ENCODE data around the gene MZT2B.
"Not testable (repeated sequence)": the region's sequence is repeated elsewhere in the genome, so short reads cannot be mapped to it uniquely, and the experiment has no call there.

Gene MZT2B

DNA sequence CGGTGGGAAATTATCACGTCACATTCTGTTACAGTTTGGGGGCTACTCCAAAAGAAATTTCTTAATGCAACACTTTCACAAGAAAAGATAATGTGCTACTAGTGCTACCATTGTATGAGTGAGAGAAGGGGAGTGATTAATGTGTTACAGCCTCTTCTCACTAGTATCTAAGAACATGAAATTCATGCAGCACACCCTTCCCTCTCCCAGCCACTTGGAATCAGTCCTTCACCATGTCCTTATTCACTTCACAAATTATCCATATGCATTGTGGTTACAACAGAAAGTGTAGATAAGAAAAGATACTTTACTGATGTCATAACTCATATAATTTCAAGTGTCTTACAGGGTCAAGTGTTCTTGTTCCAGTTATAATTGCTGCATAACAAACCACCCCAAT is 37.1 kb downstream of the MZT2B start:
- not testable (repeated sequence) for ATAC-seq, H3K4me3 Mint-ChIP-seq, H3K4me1 Mint-ChIP-seq, H3K9me3 Mint-ChIP-seq, DNase-seq, H3K27ac Mint-ChIP-seq
- peaks cover 22% of the 10 kb centered on the region for H3K27me3 Mint-ChIP-seq

DNA sequence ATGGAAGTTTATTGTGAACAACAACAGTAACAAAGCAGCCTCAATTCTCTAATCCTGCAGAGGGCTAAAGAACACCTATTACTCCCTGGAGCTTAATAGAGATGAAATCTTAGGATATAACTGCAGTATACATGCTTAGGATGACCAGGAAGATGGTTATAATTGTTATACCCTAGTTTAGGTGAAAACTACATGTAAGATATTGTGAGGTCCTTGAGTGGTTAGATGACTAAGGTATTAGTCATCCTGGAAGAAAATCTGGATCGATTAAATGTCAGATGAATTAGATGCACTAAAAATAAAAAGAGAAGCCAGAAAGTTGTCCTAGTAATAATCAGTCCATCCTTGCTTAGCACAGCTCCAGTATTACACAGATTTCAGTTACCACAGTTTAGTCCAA is 38.4 kb downstream of the MZT2B start:
- H3K27me3 Mint-ChIP-seq = peaks cover 22% of the 10 kb centered on the region
- H3K4me1 Mint-ChIP-seq, H3K4me3 Mint-ChIP-seq, H3K27ac Mint-ChIP-seq, H3K9me3 Mint-ChIP-seq, DNase-seq, ATAC-seq: not testable (repeated sequence)

GRCh38 chr2:130222523-130222922 is 40.5 kb downstream of the MZT2B start:
- H3K9me3 Mint-ChIP-seq, DNase-seq, H3K27ac Mint-ChIP-seq, H3K4me1 Mint-ChIP-seq, H3K4me3 Mint-ChIP-seq, ATAC-seq: not testable (repeated sequence)
- peaks cover 14% of the 10 kb centered on the region for H3K27me3 Mint-ChIP-seq

- DNase-seq, ATAC-seq, H3K4me1 Mint-ChIP-seq, H3K4me3 Mint-ChIP-seq, H3K9me3 Mint-ChIP-seq, H3K27ac Mint-ChIP-seq: not testable (repeated sequence)
- H3K27me3 Mint-ChIP-seq = peaks cover 21% of the 10 kb centered on the region
These were observed 45.9 kb downstream of the MZT2B start for GRCh38 chr2:130228005-130228404.

GRCh38 chr2:130228467-130229160 is 46.6 kb downstream of the MZT2B start:
- H3K4me3 Mint-ChIP-seq, DNase-seq, H3K9me3 Mint-ChIP-seq, H3K4me1 Mint-ChIP-seq, H3K27ac Mint-ChIP-seq: not testable (repeated sequence)
- peaks cover 21% of the 10 kb centered on the region for H3K27me3 Mint-ChIP-seq
- peak; percentile 64 for ATAC-seq

DNA sequence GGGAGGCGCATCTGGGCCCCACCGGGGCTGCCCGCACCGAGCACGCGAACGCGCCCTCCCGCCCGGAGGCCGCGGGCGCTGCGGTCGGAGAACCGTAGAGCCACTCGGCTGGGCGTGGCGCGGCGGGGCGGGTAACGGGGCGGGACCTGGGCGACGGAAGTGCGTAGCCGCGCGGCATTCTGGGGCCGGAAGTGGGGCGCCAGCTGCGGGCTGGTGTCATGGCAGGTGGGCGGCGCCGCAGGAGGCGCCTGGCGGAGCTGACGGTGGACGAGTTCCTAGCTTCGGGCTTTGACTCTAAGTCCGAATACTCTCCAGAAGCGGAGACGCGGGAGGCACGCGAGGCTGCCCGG is 47.1 kb downstream of the MZT2B start:
- peaks cover 25% of the 10 kb centered on the region for H3K27me3 Mint-ChIP-seq
- H3K4me1 Mint-ChIP-seq, H3K27ac Mint-ChIP-seq, H3K9me3 Mint-ChIP-seq: not testable (repeated sequence)
- DNase-seq = peak; percentile 13 to 41
- peak; percentile 78 for ATAC-seq
- H3K4me3 Mint-ChIP-seq = peak overlapping the region; percentile 29 to 33

GRCh38 chr2:130230376-130230775 is 48.3 kb downstream of the MZT2B start:
- H3K27ac Mint-ChIP-seq, H3K4me1 Mint-ChIP-seq, DNase-seq, H3K9me3 Mint-ChIP-seq, ATAC-seq, H3K4me3 Mint-ChIP-seq: not testable (repeated sequence)
- peaks cover 29% of the 10 kb centered on the region for H3K27me3 Mint-ChIP-seq

DNA sequence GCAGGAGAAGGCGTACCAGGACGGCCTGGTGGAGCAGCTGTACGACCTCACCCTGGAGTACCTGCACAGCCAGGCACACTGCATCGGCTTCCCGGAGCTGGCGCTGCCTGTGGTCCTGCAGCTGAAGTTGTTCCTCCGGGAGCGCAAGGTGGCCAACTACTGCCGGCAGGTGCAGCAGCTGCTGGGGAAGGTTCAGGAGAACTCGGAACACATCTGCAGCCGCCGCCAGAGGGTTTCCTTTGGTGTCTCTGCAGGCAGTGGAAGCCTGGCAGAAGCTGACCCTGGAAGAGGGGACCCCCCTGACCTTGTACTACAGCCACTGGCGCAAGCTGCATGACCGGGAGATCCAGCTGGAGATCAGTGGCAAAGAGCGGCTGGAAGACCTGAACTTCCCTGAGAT is 48.8 kb downstream of the MZT2B start:
- peaks cover 29% of the 10 kb centered on the region for H3K27me3 Mint-ChIP-seq
- H3K9me3 Mint-ChIP-seq, H3K27ac Mint-ChIP-seq, DNase-seq, ATAC-seq, H3K4me1 Mint-ChIP-seq, H3K4me3 Mint-ChIP-seq: not testable (repeated sequence)

DNA sequence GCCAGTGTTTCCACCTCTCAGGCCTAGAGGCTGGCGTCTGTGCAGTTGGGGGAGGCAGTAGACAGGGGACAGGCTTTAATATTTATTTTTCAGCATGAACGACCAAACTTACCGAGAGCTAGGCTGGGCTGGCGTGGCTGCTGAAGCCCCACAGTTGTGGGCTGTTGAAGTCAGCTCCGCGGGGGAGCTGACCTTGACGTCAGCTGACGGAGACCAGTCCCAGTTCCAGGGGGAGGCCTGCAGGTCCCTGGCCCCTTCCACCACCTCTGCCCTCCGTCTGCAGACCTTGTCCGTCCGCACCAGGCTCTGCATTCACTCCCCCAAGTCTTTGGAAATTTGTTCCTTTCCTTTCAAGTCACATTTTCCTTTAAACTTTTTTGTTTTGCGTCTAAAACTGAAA is 49.6 kb downstream of the MZT2B start:
- Mint-ChIP-seq H3K4me3 (no peak overlapping the region), H3K27ac (no peak overlapping the region), H3K9me3 (peaks cover 0 to 7% of the 10 kb centered on the region in 2 donors), H3K27me3 (peaks cover 33% of the 10 kb centered on the region), H3K4me1 (no peaks in the 10 kb centered on the region)
- ATAC-seq (no peak), DNase-seq (no peak)

DNA sequence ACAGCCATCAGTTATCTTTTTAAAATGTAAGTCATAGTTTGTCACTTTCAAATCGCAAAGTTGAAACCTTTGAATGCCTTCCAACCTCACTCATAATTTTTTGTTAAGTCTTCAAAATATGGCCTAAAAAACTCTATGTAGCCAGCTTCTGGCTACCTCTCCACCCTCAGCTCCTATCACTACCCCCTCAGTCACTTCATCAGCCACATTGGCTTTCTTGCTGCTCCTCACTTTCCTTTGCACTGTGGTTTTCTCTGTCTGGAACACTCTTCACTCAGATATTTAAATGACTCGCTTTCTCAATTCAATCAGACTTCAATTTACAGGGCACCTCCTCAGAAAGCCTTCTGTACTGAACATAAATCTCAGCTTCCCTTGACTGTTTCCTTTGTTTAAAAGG is 51.0 kb downstream of the MZT2B start:
- not testable (repeated sequence) for ATAC-seq, H3K27ac Mint-ChIP-seq, DNase-seq, H3K4me1 Mint-ChIP-seq, H3K9me3 Mint-ChIP-seq, H3K4me3 Mint-ChIP-seq
- peaks cover 35% of the 10 kb centered on the region for H3K27me3 Mint-ChIP-seq

- H3K4me1 Mint-ChIP-seq, H3K27ac Mint-ChIP-seq, H3K4me3 Mint-ChIP-seq, H3K9me3 Mint-ChIP-seq, DNase-seq, ATAC-seq: not testable (repeated sequence)
- peaks cover 14% of the 10 kb centered on the region for H3K27me3 Mint-ChIP-seq
These were observed 57.5 kb downstream of the MZT2B start for GRCh38 chr2:130239581-130239980.
